Gastroesophageal sphincter (tissue), 4 donors: Measurements from ENCODE around the gene KIAA1217. TPM values are rescaled to one million over a fixed set of nuclear protein-coding genes. Genes with fewer than 3 reads are reported as not detected.

Experiments
- ATAC-seq: fragments of 150-250 bp; one replicate; pipeline ENCODE4 v1.9.1; 2016; ENCODE audit warnings: mild to moderate bottlenecking, moderate library complexity
- H3K27ac ChIP-seq, 4 donors: fragments of 200-600 bp; sonication (generic) in 3 of 4; 1 replicate in 3 of 4; 2 replicates in 1 of 4; pipeline ENCODE4 v1.5.1; 2016 to 2019
- H3K27me3 ChIP-seq: fragments of 200-600 bp; sonication (generic); one replicate; pipeline ENCODE4 v1.5.1; 2019
- H3K36me3 ChIP-seq, 2 donors: fragments of 200-600 bp; sonication (generic); one replicate each; pipeline ENCODE4 v1.5.1; 2019; ENCODE audit warnings: control low read depth in 1 of 2
- H3K4me1 ChIP-seq, 3 donors: fragments of 200-600 bp; sonication (generic); 1 replicate in 2 of 3; 2 replicates in 1 of 3; pipeline ENCODE4 v1.5.1; 2016 to 2019; ENCODE audit warnings: control low read depth in 2 of 3
- H3K4me3 ChIP-seq, 2 donors: fragments of 200-600 bp; sonication (generic); one replicate each; pipeline ENCODE4 v1.5.1; 2019; ENCODE audit warnings: mild to moderate bottlenecking in 1 of 2, moderate library complexity in 1 of 2
- H3K9me3 ChIP-seq, 3 donors: fragments of 200-600 bp; sonication (generic); one replicate each; pipeline ENCODE4 v1.5.1; 2017 to 2019; ENCODE audit warnings: control low read depth in 2 of 3
- EP300 ChIP-seq: sonication (generic); formaldehyde crosslinking; IDR thresholded peaks from one replicate; pipeline ENCODE4 v1.6.1; 2017; ENCODE audit warnings: antibody characterized with exemption, mild to moderate bottlenecking
- POLR2A ChIP-seq, 2 donors: fragments of 450-650 bp; IDR thresholded peaks; one replicate each; pipeline ENCODE4 v1.6.1; 2017; ENCODE audit warnings: antibody characterized with exemption in 2 of 2, mild to moderate bottlenecking in 2 of 2, moderate library complexity in 1 of 2
- POLR2AphosphoS5 ChIP-seq: sonication (generic); formaldehyde crosslinking; IDR thresholded peaks from one replicate; pipeline ENCODE4 v1.6.1; 2017; ENCODE audit warnings: antibody characterized with exemption
- WGBS, 2 donors: methylation state at CpG; one replicate each; pipeline ENCODE4 v1.1.5; 2018; ENCODE audit warnings: low coverage in 1 of 2; 5-methylcytosine and 5-hydroxymethylcytosine counted together
- total RNA-seq, 4 donors: library from RNA; depleted of rRNA; stranded (reverse); fragments of >200 nt; gene quantifications; one replicate each; pipeline ENCODE4 v1.1.0, GENCODE V29; 2016
- TF ChIP-seq, protein P1 (sequence below), 4 experiments: fragments of 200-600 bp in 2 of 4; fragments of 450-650 bp in 2 of 4; sonication (generic) in 1 of 4; IDR thresholded peaks; one replicate each; pipeline ENCODE4 v1.5.1; 2017 to 2019; ENCODE audit warnings: antibody characterized with exemption in 4 of 4, mild to moderate bottlenecking in 2 of 4, moderate library complexity in 2 of 4

KIAA1217 gene
- total RNA-seq, 4 donors from 2014 or later, result 9.7 to 15.3 (median 12.7) TPM

DNA sequence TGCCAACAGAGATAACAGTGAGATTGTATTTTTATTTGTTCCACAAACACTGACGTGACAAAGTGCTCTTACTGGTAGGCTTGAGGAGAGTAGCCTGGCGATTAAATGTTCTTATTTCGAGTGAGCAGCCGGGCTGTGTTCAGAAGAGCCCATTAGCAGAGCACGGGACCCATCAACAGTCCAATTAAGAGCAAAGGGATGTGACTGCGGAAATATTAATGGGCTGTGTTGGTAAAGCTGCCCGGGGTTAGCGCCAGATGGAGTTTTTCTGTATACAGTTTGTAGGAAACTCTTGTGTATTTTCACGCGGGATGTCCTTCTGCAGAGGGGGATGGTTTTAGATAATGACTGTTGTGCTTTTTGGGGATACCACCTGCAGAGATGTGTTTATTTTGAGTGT lies 104.3 kb downstream of the KIAA1217 start:
- Histone ChIP-seq H3K27me3 (no peaks in the 10 kb centered on the region), H3K36me3 (no peaks in the 10 kb centered on the region), H3K9me3 (no peaks in the 10 kb centered on the region), H3K4me1 (peaks cover 0 to under 1% (median 0%) of the 10 kb centered on the region in 3 donors), H3K4me3 (no peak overlapping the region), H3K27ac (no peak overlapping the region)
- no peak for ATAC-seq
- TF ChIP-seq, protein P1, sequence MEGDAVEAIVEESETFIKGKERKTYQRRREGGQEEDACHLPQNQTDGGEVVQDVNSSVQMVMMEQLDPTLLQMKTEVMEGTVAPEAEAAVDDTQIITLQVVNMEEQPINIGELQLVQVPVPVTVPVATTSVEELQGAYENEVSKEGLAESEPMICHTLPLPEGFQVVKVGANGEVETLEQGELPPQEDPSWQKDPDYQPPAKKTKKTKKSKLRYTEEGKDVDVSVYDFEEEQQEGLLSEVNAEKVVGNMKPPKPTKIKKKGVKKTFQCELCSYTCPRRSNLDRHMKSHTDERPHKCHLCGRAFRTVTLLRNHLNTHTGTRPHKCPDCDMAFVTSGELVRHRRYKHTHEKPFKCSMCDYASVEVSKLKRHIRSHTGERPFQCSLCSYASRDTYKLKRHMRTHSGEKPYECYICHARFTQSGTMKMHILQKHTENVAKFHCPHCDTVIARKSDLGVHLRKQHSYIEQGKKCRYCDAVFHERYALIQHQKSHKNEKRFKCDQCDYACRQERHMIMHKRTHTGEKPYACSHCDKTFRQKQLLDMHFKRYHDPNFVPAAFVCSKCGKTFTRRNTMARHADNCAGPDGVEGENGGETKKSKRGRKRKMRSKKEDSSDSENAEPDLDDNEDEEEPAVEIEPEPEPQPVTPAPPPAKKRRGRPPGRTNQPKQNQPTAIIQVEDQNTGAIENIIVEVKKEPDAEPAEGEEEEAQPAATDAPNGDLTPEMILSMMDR (IDR thresholded peaks at IDR 0.05), result no peak
- TF ChIP-seq EP300 (no peak), POLR2AphosphoS5 (no peak), POLR2A (IDR thresholded peaks at IDR 0.05) (no peak)
- 85 to 95% methylated on average over 6 to 10 of the region's 10 CpGs for WGBS, 2 donors

DNA sequence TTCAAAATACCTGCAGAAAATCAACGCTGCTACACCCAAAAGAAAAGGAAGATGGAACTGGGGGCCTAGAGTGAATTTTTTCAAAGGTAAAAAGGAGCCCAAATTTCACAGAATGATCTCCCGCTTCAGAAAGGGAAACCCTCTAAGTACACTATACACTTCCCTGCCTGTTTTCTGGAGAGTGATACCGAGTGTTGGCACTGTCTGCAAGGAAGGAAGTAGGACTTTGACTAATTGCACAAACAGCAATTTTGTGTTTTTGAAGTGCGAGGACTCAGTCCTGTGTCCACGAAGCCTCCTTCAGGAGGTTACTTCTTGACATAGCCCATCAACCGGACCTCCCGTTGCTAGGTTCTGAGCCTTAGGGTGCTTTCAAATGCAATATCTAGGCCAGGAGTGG lies 106.3 kb downstream of the KIAA1217 start:
- no peak for ATAC-seq
- H3K27ac ChIP-seq, result no peak overlapping the region
- H3K27me3 ChIP-seq, result no peaks in the 10 kb centered on the region
- H3K4me3 ChIP-seq, result no peak overlapping the region
- no peaks in the 10 kb centered on the region for H3K9me3 ChIP-seq
- WGBS, 2 donors, result 75 to 81% methylated on average over 3 to 5 of the region's 7 CpGs
- no peaks in the 10 kb centered on the region for H3K36me3 ChIP-seq
- H3K4me1 ChIP-seq, result no peaks in the 10 kb centered on the region
- TF ChIP-seq POLR2A (IDR thresholded peaks at IDR 0.05), result no peak
- TF ChIP-seq EP300, result no peak
- no peak for TF ChIP-seq POLR2AphosphoS5
- TF ChIP-seq, protein P1 (IDR thresholded peaks at IDR 0.05), result no peak

DNA sequence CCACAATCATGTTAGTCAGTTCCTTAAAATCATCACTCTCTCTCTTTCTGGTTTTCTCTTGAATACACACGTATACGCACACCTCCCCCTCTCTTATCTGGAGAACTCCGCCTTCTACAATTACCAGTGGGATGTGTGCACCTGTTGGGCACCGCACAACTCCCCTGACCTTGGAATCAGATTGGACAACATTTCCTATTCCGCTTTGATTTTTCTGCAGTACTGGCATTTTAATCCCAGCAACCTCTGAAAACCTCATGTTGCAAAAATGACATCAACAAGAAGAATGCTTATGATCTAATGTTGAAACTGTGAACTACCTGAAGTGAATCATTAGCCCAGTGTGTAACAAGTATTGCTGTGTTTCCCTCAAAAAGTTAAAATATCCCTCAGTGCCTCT lies 109.6 kb downstream of the KIAA1217 start:
- Histone ChIP-seq H3K27ac (no peak overlapping the region), H3K4me3 (no peak overlapping the region), H3K4me1 (no peaks in the 10 kb centered on the region), H3K9me3 (no peaks in the 10 kb centered on the region), H3K36me3 (no peaks in the 10 kb centered on the region), H3K27me3 (no peaks in the 10 kb centered on the region)
- WGBS, 2 donors, result 94 to 95% methylated on average over 3 to 5 of the region's 5 CpGs
- TF ChIP-seq, protein P1 (IDR thresholded peaks at IDR 0.05), result no peak
- no peak for TF ChIP-seq POLR2AphosphoS5
- TF ChIP-seq POLR2A (IDR thresholded peaks at IDR 0.05), result no peak
- no peak for ATAC-seq

DNA sequence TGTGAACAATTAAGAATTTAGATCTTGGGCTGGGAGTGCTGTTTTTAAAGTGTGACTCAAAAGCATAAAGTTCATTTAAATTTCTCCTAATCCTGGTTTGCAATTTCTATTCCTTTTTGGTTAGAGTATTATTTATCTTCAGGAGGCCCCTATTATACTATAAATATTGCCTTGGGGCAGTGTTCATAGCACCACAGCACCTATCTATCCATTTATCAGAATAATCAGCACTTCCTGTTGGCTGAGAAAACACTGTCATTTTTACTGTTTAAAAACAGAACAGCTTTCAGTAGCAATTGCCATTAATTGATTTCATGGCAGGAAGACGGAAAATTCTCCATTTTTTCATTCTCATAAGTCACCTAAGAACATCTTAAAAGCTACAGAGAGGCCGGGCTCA lies 111.4 kb downstream of the KIAA1217 start:
- ATAC-seq, result no peak
- TF ChIP-seq EP300 (no peak), POLR2AphosphoS5 (no peak), POLR2A (IDR thresholded peaks at IDR 0.05) (no peak)
- TF ChIP-seq, protein P1 (IDR thresholded peaks at IDR 0.05), result no peak
- Histone ChIP-seq H3K4me1 (no peaks in the 10 kb centered on the region), H3K27ac (no peak overlapping the region), H3K36me3 (no peaks in the 10 kb centered on the region), H3K9me3 (no peaks in the 10 kb centered on the region), H3K27me3 (no peaks in the 10 kb centered on the region), H3K4me3 (no peak overlapping the region)
- 77 to 91% methylated on average over 2 of the region's 2 CpGs for WGBS, 2 donors

DNA sequence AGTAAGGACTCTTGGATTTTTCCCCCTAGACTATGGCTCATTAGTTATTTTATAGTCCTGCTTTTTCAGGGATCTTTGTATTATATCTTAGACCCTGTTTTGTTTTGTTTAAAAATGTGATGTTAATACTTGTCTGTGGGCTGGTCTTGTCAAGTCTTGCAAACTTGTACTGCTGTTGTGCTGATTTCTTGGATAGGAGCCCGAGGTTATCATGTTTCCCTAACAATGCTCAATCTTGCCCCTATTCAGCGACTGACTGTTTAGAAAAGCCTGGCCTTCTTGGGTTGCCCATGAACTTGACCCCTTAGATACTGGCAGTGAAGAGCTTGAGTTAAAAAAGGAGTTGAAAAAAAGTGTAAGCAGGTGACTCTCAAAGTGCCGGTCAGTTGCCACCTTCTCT lies 115.7 kb downstream of the KIAA1217 start:
- TF ChIP-seq EP300 (no peak), POLR2A (IDR thresholded peaks at IDR 0.05) (no peak), POLR2AphosphoS5 (no peak)
- TF ChIP-seq, protein P1 (IDR thresholded peaks at IDR 0.05), result no peak
- ATAC-seq, result no peak
- Histone ChIP-seq H3K4me3 (no peak overlapping the region), H3K27me3 (no peaks in the 10 kb centered on the region), H3K4me1 (no peaks in the 10 kb centered on the region), H3K9me3 (peaks cover 0 to 16% (median 0%) of the 10 kb centered on the region in 3 donors), H3K27ac (no peak overlapping the region), H3K36me3 (no peaks in the 10 kb centered on the region)
- 41 to 49% methylated on average over 3 of the region's 3 CpGs for WGBS, 2 donors
